GM19463 (cell line): ENCODE data around the gene FBLN1.
"Not testable (repeated sequence)": the region's sequence is repeated elsewhere in the genome, so short reads cannot be mapped to it uniquely, and the experiment has no call there.

ENCODE experiments used
- ATAC-seq: cut with Tn5 transposase; IDR thresholded peaks from one replicate; pipeline ENCODE4 v1.9.1; 2021; ENCODE audit warnings: mild to moderate bottlenecking, moderate library complexity; ENCODE audit not compliant: unreplicated experiment

The FBLN1 gene

GRCh38 chr22:45599836-45600577, 97.3 kb downstream of the FBLN1 start:
- ATAC-seq = no peak

- no peak for ATAC-seq
Observed at GRCh38 chr22:45600790-45601730, 98.4 kb downstream of the FBLN1 start.

DNA sequence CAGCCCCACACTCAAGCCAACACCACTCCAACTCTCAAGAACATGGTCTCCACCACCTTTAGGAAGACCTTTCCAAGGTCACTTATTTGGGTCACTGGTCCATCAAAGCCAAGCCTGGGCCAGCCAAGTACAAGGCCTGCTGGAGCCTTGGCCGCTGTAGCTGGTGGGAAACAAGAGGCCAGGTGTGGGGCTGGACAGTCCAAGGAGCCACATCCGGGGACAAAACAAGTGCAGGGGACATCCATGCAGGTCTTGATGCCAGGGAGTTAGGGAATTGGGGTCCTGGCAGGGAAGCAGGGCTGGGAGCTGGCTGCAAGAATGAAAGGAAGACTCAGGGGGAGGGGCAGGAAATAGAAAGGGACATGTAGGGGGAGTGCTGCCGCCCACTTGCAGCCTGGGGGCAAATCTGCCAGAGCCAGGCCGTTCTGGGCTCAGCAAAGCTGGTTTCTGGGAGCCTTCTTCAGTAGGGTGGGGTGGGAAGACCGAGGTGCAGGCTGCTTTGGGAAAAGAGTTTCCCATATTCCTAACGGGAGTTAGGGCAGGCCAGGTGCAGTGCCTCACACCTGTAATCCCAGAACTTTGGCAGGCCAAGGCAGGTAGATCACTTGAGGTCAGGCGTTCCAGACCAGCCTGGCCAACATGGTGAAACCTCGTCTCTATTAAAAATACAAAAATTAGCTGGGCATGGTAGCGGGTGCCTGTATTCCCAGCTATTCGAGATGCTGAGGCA, 99.5 kb downstream of the FBLN1 start:
- ATAC-seq = no peak

DNA sequence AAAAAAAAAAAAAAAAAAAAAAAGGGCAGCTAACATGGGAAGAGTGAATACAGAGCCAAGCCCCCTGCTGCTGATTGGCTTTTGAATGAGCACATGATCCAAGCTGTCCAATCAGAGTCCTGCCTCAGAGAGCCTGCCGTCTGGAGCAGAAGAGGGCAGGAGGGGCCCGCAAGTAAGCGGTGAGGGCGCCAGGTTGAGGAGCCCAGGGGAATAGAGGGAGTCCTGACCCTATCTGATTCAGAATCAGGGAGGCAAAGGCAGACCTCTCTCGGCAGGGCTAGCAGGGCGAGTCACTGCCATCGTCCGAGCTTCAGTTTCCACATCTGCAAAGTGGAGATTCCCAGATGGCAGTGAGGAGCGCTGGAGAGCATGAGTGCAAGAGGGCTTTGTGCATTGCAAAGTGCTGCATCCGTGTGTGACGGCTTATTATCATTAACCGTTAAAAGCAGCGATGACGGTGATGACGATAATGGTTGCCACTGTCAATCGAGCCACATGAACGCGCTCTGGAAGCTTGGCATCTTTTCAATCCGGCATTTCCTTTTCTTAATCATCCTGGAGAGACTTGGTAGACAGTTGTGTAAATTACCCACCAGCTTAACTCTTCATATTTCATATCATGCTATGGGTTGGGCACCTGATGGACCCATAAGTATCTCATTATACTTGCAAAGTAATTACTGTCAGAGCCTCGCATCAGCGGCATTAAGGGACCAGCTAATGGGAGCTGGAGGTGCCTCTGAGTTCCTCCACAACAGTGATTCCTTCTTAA, 100.3 kb downstream of the FBLN1 start:
- no peak for ATAC-seq

DNA sequence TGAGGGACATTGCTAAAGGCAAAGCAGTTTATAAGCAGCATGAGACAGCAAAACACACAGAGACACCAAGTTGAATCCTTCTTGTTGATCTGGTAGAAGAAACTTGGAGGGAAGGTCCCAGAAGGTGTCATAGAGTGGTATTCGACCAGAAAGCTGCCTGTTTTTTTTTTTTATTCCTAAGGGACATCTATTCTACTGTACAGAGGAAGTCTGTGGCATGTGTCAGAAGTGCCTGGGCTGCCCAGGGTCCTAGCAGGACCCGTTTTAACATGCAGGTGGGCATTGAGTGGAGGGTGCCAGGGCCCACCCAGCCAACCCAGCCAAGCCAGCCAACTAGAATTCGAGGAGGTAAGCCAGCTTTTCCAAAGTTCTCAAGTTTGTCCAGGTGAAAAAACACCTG, 100.9 kb downstream of the FBLN1 start:
- ATAC-seq = no peak

DNA sequence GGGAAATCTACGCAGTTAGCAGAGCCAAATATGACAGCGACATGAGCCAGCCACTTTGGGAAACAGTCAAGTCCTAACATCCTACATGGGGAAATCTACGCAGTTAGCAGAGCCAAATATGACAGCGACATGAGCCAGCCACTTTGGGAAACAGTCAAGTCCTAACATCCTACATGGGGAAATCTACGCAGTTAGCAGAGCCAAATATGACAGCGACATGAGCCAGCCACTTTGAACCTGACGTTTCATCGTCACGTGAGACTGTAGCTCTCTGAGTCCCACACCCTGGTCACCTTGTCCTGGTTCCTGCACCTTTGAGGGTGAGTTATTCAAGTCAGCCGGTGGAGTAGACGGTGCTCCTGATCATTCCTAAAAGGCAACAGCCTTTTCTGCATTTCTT, 105.4 kb downstream of the FBLN1 start:
- ATAC-seq = not testable (repeated sequence)

GRCh38 chr22:45608763-45609180, 106.1 kb downstream of the FBLN1 start:
- ATAC-seq = no peak

DNA sequence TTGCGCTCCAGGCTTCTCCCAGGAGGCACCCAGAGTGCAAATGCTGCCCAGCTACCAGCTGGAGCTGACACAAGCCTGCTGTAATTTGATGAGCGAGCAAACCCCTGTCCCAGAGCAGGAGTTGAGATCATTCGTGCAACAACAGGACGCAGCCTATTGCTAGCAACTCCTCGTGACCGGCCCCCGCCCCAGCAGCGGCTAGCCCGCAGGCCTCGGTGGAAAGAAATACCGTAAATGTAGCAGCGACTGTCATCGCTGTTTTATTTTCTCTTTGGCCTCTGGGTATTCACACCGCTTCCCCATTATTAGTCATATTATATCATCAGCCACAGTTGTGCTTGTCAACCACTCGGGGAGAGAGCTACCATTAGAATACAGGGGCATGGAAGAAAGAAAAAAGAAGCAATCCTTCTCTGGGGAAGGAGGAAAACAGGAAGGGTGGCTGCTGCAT, 109.8 kb downstream of the FBLN1 start:
- ATAC-seq = no peak

GRCh38 chr22:45612940-45613339, 110.3 kb downstream of the FBLN1 start:
- no peak for ATAC-seq

DNA sequence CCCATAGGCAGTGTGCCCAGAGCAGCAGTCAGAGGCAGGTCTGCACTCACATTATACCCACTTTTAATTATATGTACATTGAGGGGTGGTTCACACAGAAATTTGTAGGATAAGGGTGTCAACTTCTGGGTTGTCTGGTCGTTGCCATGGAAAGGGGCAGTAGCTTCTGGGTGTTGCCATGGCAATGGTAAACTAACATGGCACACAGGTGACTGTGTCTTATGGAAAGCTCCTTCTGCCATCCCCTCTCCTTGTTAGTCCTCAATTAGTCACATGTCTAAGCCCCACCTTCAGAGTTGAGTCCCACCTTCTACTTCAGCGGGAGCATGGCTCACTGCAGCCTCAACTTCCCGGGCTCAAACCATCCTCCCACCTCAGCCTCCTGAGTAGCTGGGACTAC, 112.7 kb downstream of the FBLN1 start:
- no peak for ATAC-seq

- no peak for ATAC-seq
Observed at GRCh38 chr22:45616432-45616831, 113.7 kb downstream of the FBLN1 start.

GRCh38 chr22:45617948-45618347, 115.3 kb downstream of the FBLN1 start:
- no peak for ATAC-seq

GRCh38 chr22:45620706-45621105, 118.0 kb downstream of the FBLN1 start:
- ATAC-seq = no peak

GRCh38 chr22:45621836-45622600, 119.3 kb downstream of the FBLN1 start:
- ATAC-seq = no peak

DNA sequence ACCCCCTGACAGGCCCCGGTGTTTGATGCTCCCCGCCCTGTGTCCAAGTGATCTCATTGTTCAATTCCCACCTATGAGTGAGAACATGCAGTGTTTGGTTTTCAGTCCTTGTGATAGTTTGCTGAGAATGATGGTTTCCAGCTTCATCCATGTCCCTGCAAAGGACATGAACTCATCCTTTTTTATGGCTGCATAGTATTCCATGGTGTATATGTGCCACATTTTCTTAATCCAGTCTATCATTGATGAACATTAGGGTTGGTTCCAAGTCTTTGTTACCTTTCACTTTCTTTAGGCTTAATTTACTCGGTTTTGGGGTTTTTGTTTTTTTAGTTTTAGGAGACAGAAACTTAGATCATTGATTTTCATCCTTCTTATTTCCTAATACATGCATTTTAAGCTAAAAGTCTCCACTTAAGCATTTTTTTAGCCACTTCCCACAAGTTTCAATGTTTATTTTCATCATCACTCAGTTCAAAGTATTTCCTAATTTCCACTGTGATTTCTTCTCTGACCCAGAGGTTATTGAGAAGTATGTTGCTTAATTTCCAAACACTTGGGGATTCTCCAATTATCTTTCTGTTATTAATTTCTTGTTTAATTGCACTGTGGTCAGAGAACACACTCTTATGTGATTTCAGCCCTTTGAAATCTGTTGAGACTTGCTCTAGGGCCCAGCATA, 120.9 kb downstream of the FBLN1 start:
- ATAC-seq = not testable (repeated sequence)

GRCh38 chr22:45626198-45626651, 123.5 kb downstream of the FBLN1 start:
- ATAC-seq = no peak

- no peak for ATAC-seq
Observed at GRCh38 chr22:45627489-45628233, 125.0 kb downstream of the FBLN1 start.

DNA sequence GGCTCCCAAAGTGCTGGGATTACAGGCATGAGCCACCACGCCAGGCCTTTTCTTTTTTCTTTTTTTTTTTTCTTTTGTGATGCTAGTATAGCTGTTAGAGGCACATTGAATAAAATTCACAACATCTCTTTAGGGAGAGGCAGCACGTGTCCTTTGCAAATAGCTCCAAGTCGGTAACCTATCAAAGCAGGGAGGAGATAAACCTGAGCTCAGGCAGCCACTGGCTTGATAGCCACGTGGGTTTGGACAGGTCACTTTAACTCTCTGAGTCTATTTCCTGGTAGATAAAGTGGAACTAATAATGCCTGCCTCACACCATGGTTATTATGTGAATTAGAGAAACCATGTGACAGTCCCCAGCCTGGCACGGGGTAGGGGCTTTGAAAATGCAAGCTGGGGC, 125.8 kb downstream of the FBLN1 start:
- ATAC-seq = no peak
